GM12874 (cell line): ENCODE measurements around the gene MYEOV.

Experiments
- TF ChIP-seq, protein P1 (sequence below): IDR thresholded peaks from 2 replicates; pipeline ENCODE4 v1.5.1; 2011; ENCODE audit warnings: low read depth, mild to moderate bottlenecking, control low read depth, low read length, moderate library complexity; ENCODE audit not compliant: insufficient read depth

Gene MYEOV

DNA sequence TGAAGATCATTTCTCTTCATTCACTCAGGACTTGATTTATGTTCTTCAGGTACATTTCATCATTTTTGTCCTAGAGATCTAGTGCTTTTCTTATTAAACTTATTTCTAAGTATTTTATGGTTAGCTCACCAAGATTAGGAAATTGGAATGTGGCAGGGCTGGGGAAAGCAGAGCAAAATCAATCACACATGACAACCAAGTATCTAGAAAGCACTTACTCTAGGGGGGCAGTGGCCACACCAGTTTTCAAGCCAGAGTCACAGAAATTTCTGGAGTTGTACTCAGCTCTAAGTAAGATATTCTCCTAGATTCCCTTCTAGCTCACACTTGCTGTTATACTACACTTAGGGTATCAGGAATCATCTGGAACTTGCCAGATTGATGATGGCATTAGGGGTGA lies 33.3 kb upstream of the MYEOV start:
- TF ChIP-seq, protein P1, sequence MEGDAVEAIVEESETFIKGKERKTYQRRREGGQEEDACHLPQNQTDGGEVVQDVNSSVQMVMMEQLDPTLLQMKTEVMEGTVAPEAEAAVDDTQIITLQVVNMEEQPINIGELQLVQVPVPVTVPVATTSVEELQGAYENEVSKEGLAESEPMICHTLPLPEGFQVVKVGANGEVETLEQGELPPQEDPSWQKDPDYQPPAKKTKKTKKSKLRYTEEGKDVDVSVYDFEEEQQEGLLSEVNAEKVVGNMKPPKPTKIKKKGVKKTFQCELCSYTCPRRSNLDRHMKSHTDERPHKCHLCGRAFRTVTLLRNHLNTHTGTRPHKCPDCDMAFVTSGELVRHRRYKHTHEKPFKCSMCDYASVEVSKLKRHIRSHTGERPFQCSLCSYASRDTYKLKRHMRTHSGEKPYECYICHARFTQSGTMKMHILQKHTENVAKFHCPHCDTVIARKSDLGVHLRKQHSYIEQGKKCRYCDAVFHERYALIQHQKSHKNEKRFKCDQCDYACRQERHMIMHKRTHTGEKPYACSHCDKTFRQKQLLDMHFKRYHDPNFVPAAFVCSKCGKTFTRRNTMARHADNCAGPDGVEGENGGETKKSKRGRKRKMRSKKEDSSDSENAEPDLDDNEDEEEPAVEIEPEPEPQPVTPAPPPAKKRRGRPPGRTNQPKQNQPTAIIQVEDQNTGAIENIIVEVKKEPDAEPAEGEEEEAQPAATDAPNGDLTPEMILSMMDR: no peak

DNA sequence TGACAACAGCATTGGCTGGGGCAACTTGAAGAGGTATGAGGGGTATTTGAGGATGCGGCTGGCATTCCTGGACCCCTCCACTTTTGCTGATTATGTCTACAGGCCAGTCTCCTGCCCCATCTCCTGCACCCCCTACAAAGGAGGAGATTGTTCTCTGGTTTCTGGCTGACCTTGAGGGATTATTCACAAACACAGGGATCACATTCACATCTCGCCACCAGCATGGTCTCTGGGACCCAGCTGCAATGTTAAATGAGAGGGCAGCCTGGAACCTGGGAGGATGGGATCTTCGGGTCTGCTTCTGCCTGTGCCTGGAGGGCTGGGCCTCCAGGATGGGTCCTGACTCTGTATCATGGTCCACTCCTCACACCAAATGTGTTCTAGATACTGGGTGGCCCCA lies 32.8 kb upstream of the MYEOV start:
- TF ChIP-seq, protein P1: no peak

DNA sequence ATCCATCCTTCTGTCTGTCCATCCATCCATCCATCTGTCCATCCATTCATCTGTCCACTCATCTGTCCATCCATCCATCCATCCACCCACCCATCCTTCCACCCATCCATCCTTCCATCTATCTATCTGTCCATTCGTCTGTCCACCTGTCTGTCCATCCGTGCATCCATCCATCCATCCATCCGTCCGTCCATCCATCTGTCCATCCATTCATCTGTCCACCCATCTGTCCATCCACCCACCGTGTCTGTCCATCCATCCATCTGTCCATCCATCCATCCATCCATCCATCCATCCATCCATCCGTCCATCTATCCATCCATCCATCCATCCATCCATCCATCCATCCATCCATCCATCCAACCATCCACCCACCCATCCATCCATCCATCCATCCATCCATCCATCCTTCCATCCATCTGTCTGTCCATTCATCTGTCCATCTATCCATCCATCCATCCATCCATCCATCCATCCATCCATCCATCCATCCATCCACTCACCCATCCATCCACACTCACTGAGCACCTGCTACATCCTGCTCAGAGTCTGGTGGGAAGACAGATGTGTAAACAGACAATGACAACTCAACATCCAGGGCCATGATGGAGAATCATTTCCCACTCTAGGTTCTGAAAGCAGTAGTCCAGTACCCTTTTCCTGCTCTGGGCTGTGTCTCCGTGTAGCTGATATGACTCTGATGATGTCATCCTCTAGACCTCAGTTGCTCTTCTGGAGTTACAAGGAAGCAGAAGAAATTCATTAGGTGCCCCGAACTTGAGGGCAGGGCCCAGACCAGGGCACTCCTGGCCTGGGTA lies 30.8 kb upstream of the MYEOV start:
- TF ChIP-seq, protein P1: no peak

DNA sequence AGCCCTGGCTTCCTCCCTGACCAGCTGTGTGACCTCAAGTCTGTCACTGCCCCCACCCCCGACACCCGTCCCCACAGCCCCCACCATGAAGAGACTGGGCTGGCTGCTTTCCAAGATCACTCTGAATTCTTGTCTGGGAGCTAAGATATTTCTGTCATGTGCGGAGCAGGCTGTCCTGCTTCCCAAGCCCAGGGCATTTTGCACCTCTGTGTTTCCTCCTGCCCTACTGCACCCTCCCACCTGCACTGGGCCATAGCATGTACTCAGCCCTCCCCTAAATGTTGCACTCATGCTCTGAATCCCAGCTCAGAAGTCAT lies 30.3 kb upstream of the MYEOV start:
- TF ChIP-seq, protein P1: no peak

DNA sequence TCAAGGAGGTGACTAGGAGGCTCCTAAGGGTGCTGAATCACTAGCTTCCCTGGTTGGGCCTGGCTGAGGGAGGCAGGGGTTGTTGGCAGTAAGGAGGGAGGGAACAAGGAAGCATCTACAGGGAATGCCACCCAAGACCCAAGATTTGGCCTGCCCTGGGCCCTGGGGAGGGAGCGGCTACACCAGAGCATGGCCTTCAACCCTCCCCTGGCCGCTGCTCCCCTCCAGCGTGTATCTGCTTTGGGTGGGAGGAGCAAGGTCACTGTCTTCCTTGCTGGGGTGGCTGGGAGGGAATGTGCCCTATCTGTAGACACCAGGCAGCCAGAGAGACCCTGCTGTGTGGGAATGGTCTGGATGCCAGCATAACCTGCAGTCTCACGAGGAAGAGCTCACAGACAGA lies 29.5 kb upstream of the MYEOV start:
- TF ChIP-seq, protein P1: no peak

DNA sequence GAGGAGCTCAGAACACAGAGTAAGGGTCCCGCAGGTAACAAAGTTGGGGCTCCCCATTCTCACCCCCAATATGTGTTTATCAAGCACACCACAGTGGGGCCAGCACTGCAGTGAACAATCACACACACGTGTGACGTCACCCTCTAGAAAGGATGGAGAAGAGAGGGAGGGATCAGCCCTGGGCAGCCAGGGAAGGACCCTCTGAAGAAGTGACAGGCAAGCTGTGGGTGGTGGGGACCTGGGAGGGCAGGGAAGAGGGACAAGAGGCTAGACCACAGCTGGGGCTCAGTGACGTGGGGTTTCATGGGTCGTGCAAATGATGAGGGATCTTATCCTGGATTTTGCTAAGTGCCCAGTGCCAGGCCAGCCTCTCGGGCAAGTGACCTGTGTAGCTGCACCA lies 28.7 kb upstream of the MYEOV start:
- TF ChIP-seq, protein P1: no peak

DNA sequence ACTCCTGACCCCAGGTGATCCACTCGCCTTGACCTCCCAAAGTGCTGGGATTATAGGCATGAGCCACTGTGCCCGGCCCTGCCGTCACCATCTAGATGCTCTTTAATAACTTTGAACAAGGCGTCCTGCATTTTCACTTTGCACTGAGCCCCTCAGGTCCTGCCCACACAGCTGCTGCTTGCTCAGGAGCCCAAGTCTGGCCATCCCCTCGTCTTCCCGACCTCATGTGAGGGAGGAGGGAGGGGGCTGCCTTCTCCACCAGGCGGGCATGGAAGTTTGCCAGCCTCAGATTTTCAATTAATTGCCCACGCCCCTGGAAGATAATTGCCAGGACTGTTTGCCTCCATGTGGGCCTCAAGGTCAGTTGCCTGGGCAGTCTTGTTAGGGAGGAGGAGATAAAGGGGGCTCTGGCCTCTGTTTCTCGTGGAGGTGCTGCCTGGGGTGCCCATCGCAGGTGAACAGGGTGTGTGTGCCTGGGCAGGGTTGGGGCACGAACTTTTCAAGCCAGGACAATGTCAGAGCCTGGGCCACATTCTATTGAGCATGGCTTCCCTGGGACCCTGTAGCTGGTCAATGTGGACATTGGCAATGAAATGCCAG lies 27.9 kb upstream of the MYEOV start:
- TF ChIP-seq, protein P1: no peak
